HG02981 (cell line): ENCODE measurements around the gene G6PD.
A peak's percentile ranks its signal among the peaks of the same experiment; 100 is the strongest.
"Not testable (repeated sequence)": the region's sequence is repeated elsewhere in the genome, so short reads cannot be mapped to it uniquely, and the experiment has no call there.

Experiments
- ATAC-seq: cut with Tn5 transposase; IDR thresholded peaks from one replicate; pipeline ENCODE4 v1.9.1; 2021; ENCODE audit warnings: mild to moderate bottlenecking, moderate library complexity; ENCODE audit not compliant: unreplicated experiment

The G6PD gene

GRCh38 chrX:154545673-154546274, 872 bp downstream of the G6PD start:
- no peak for ATAC-seq

- ATAC-seq = no peak
Observed at GRCh38 chrX:154542723-154543424, 3.8 kb downstream of the G6PD start.

- ATAC-seq = no peak
Observed at GRCh38 chrX:154541896-154542722, 4.5 kb downstream of the G6PD start.

GRCh38 chrX:154541589-154541895, 5.1 kb downstream of the G6PD start:
- ATAC-seq = no peak

- ATAC-seq = no peak
Observed at GRCh38 chrX:154540897-154541535, 5.6 kb downstream of the G6PD start.

- not testable (repeated sequence) for ATAC-seq
Observed at GRCh38 chrX:154540365-154540764, 6.3 kb downstream of the G6PD start.

GRCh38 chrX:154539077-154539476, 7.6 kb downstream of the G6PD start:
- no peak for ATAC-seq

GRCh38 chrX:154535892-154536291, 10.8 kb downstream of the G6PD start:
- ATAC-seq = no peak

GRCh38 chrX:154534526-154535322, 11.9 kb downstream of the G6PD start:
- ATAC-seq = peak; percentile 91

- no peak for ATAC-seq
Observed at GRCh38 chrX:154532690-154533089, 14.0 kb downstream of the G6PD start.

GRCh38 chrX:154531626-154532025, 15.0 kb downstream of the G6PD start:
- no peak for ATAC-seq

GRCh38 chrX:154530286-154530685, 16.4 kb downstream of the G6PD start:
- no peak for ATAC-seq

GRCh38 chrX:154529206-154529612, 17.4 kb downstream of the G6PD start:
- no peak for ATAC-seq

- no peak for ATAC-seq
Observed at GRCh38 chrX:154526901-154527675, 19.6 kb downstream of the G6PD start.

- no peak for ATAC-seq
Observed at GRCh38 chrX:154525606-154526490, 20.8 kb downstream of the G6PD start.

- ATAC-seq = no peak
Observed at GRCh38 chrX:154519389-154519788, 27.3 kb downstream of the G6PD start.

GRCh38 chrX:154517101-154517781, 29.4 kb downstream of the G6PD start:
- ATAC-seq = no peak

GRCh38 chrX:154516656-154517100, 30.0 kb downstream of the G6PD start:
- ATAC-seq = no peak
